HPDE6-E6E7 (cell line): ENCODE measurements around the gene FSTL4.
"Not testable (repeated sequence)": the region's sequence is repeated elsewhere in the genome, so short reads cannot be mapped to it uniquely, and the experiment has no call there.

Experiments used
- DNase-seq: peaks from one replicate; pipeline ENCODE4 v3.0.0; 2011; ENCODE audit warnings: missing footprints; ENCODE audit errors: extremely low spot score

Gene FSTL4

DNA sequence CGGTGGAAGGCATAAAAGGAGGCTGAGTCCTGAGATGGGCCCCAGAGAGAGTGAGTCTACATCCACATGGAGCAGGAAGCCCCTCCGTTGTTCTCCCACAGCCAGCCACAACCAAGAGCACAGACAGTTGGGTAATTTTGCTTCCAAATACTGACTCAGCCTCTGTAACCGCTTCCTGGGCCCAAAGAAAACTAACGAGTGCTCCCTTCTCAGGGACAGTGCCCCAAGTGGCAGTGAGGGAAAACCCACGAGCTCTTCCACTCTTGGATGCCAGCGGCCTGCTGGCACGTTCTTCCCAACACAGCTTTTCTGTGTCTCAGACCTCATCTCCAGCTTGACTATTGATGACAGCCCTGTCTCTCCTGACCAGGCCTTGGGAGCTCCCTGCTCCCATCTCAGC is 207.6 kb downstream of the FSTL4 start:
- no peak for DNase-seq

DNA sequence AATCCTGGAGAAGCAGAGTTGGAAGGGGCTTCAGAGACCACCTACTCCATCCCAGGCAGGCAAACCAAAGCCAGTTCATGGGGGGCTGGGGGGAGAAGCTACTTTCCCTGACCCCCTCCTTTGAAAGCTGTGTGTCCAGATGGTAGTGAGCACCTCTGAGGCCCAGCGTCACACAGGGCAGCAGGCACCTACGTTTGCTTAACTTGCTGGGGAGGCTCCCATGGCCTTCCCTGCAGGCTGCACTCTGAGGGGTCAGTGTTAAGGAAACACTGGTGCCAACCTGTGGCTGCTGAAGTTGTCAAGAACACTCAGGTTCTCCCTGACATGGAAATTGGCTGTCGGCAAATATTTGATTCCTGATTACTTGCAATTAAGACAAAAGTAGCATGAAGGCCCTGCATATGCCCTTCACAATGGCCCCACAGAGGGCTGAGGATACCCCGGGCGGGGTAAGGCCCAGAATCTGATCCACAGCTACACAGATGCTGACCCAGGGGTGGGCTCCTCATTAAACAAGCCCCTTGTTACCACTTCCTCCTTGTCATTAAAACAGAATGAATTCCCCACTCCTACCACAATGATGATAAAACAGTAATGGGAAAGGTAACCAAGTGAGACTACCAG is 208.5 kb downstream of the FSTL4 start:
- no peak for DNase-seq

DNA sequence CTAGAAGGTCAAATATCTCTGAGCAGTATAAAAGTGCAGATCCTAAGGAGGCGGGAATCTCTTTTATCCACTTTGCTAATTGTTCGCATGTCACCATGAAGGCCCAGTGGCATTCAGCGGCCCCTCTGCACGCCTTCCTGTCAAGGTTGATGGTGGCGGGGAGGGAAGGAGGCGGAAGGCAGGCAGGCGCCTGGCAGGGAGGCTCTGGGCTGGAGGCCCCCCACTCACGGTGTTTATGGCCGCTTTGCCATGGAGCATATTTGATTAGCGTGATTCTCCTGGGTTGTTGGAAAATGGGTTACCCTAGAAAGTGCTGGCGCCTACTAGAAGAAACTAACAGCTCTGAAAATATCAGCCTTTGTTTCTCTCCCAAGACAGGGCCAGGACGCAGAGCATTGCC is 209.6 kb downstream of the FSTL4 start:
- no peak for DNase-seq

DNA sequence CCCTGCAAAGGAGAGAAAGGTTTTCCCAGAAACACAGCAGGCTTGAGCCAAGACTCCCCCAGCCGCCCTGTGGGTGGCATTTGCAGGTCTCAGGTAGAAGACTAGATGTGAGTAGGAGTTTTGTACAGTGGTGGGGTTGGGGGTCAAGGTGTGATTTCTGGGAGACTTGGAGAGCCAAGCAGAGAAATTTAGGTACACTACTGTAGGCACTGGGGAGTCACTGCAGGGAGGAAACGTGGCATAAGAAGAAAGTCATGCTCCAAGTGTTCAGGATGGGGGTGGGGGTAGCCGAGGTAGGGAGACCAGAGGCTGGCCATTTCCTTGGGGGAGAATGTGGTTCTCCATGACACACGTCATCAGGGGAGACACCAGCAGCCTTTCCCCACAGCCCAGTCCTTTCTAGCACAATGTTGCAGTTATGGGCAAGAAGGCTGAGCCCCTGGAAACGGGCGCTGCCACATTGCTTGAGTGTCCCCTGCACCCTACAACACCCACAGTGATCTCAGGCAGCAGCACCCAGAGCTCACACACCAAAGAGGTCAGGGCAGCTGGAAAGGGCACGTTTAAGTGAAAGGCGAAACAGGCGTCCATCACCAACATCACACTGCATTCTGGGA is 210.5 kb downstream of the FSTL4 start:
- no peak for DNase-seq

DNA sequence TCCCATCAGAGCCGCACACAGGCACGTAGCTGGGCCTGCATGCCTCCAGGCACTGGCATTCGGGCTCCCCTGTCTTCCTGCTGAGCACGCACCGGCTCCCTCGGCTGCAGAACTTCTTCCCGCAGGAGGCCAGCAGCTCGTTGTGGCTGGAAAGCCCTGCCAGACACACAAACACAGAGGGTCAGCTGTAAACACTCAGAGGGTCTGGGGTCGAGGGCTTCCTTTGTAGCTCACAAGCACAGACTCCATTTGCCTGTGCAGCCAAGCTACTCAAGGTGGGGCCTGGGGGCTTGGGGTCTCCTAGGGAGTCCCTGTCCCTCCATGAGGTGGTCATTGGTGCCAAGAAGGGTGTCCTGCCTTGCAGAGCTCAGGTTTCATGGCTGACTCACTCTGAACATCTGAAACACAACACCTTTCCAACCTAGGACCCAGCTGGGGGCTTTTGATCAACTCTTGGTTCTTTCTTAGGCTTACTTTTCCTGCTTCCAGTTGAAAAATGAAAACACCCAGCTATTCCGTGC is 211.4 kb downstream of the FSTL4 start:
- DNase-seq = no peak

DNA sequence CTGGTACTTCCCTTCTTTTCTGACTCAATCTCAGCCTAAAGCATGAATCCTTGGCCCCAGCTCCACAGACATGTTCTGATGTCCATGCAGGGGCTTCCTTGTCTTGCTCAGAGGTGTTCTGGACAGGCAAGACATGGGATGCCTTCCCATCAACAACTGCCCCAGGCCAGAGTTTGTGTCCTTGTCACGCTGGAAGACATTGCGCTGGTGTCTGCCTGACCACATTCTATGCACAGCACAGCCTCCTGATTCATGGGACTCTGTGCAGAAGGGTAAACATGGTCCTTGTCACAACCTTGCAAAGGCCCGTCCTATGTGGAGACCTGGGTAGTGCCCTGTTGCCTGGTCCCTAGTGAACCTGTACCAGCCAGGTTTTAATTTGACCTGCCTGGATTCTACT is 212.2 kb downstream of the FSTL4 start:
- no peak for DNase-seq

DNA sequence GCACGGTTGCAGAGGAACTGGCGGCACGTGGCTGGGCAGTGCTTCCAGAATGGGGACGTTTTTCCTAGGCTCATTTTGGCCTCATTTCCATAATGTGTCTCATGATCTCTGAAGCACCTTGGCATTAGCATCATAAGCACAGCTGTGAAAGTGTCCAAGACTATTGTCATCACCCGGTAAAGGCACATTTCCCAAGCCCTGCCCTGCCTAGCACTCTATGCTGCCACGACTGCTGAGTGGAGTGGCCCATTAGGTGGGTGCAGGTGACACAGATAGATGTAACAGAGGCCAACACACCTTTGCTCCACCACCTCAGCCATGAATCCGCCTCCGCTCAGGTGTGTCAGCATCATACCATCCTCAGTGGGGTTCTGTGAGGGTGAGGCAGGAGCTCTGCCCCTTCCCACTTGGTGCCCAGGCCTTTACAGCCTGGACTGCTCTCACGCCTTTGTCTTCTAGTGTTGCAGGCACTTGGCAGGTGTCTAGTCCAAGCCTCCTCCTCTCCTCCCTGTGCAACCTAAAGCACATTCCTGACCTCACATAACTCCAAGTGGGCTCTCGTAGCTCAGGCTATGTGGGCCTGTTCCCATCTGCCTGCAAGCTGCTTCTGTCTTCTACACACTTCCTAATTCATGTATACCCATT is 213.0 kb downstream of the FSTL4 start:
- DNase-seq = no peak

DNA sequence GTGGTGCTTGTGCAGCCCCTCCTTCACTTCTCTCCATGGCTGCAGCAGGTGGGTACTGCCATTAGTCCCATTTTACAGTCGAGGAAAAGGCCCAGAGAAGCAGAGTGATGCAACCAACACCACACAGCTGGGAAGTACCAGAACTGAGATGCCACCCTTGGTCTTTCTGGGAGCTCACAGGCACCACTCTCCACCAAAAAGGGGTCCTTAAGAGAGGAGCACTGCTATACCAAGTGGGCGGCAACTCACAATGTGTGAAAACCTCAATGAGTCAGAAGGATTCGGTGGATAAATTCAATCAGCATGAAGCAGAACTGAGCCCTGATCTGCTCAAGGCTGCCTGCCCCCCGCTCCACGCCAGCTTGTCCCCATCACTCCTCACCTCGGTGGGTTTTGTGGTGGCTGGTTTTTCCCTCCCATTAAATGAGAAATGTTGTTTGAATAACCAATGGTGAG is 213.7 kb downstream of the FSTL4 start:
- no peak for DNase-seq

DNA sequence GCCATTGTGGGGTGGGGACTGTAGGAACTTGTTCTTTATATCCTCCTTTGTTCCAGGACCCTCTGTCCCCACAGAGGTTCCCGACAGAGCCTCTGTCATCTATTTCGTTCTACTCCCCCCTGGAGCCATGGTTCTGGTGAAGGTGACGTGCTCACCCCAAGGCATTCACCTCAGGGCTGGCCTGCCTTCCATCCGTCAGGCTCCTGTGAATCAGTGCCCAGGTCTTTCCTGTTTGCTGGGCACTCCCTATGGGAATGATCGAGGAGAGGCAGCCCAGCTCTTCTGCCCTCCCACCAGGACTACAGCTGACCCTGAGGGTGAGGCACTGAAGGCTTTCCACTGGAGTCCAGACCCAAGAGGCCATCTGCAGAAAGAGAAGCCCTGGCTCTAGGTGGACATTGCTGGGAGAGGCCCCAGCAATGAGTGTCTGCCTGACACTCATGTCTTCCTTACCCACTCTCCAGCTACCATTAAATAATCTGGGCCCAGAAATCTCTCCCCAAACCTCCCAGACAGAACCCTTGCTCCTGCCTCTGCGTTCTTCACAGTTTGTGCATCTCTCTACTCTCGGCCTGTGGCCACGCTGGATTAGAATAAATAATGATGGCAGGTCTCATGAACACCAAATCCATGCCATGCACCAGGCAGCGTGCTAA is 214.2 kb downstream of the FSTL4 start:
- DNase-seq = no peak

DNA sequence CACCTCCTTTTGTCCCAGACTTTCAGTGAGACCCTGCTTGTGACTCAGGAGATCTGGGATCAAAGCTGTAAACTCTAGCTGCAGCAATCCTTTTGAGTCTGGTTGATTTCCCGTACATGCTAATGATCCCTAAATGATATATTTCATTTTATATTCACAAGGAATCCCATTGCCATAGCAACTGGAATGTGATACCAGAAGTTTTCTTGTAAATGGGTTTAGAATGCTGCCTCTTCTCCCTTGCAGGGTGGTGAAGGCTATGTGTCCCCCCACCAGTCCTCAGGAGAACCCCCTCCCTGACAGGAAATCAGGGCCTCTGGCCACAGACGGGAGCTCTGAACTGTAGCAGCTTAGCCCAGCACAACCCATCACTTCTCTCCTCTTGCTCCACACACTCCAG is 215.0 kb downstream of the FSTL4 start:
- no peak for DNase-seq

DNA sequence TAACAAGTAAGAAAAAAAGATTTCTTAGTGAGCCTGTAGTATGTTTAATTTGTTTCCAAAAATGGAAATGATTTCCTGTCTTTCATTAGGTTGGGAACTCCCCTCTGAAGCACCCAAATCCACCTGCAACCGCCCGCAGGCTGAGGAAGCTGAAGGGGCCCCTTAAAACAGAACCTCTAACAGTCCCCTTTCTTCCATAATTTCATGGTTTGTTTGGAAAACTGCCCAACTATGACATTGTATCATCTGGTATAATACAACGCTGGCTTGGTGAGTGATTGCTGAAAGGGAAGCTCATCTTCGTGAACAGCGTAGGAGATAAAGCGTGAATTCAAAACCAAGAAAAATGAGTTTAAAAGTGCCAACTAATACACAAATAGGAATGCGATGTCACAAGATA is 215.5 kb downstream of the FSTL4 start:
- no peak for DNase-seq

DNA sequence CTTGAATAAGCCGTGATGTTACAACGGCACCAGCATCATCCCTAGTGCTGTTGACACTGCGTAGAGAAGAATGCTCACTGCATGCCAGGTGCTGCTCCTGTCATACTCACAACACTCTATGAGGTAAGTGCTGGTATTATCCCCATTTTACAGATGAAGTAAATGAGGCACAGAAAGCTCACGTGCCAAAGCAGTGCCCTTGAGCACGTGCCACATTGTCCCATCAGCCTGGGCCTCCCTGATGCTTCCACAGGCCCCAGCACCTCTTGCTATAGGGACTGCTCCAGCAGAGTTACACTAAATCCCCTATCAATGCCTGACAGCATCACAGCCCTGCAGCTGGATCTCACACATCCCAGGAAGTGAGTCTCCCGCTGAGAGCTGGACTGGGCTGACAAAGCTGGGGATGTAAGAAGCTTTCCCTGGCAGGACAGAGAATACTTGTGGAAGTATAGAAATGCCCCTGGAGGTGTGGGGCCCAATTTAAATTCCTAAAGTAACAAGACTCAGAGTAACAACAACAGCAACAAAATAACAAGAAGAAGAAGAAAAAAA is 216.1 kb downstream of the FSTL4 start:
- DNase-seq = no peak

DNA sequence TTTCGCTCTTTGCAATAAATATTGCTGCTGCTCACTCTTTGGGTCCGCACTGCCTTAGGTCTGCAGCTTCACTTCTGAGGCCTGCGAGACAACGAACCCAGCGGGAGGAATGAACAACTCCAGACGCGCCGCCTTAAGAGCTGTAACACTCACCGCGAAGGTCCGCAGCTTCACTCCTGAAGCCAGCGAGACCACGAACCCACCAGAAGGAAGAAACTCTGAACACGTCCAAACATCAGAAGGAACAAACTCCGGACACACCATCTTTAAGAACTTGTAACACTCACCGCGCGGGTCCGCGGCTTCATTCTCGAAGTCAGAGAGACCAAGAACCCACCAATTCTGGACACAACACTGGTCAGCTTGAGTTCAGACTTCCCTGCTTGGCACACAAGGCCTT is 217.1 kb downstream of the FSTL4 start:
- DNase-seq = not testable (repeated sequence)

DNA sequence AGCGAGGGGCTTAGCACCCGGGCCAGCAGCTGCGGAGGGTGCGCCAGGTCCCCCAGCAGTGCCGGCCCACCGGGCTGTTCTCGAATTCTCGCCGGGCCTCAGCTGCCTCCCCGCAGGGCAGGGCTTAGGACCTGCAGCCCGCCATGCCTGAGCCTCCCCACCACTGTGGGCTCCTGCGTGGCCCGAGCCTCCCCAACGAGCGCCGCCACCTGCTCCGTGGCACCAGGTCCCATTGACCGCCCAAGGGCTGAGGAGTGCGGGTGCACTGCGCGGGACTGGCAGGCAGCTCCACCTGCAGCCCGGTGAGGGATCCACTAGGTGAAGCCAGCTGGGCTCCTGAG is 217.9 kb downstream of the FSTL4 start:
- not testable (repeated sequence) for DNase-seq

DNA sequence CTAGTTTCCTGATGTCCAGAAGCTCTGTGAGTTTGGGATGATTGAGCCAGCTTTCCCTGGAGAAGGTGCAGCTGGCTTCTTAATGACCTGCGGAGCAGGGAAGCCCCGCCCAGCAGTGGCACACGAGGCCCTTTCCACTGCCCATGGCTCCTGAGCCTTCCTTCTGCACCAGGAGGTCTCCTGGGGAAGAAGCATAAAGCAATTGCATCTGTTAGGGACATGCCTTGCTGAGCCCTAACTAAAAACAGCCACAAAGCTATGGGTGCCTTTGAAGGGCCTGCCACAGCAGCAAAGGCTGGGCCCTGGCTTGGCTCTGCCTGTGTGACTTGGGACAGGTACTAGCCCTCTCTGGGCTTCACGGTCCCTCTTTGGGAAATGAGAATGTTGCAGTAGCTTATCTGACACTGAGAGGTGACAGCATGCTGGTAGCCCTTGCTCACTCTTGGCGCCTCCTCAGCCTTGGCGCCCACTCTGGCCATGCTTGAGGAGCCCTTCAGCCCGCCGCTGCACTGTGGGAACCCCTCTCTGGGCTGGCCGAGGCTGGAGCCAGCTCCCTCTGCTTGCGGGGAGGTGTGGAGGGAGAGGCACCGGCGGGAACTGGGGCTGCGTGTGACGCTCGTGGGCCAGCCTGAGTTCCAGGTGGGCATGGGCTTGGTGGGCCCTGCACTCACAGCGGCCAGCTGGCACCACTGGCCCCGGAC is 218.4 kb downstream of the FSTL4 start:
- no peak for DNase-seq

DNA sequence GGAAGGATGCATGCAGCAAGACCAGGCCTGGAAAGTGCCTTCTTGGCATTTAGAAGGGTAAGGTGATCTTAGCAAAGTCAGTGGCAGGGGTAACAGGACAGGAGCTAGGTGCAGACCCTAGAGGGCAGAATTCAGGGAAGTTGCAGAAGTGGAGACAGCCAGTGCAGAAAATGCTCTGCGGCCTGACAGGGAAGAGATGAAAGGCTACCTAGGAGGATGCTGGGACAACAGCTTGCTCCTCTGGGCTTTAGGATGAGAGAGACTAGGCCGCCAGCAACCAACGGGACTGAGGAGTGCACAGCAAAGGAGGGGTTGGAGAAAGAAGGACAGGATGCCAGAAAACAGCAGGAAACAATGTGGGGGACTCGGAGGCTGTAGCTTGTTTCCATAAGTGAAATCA is 219.9 kb downstream of the FSTL4 start:
- DNase-seq = no peak

DNA sequence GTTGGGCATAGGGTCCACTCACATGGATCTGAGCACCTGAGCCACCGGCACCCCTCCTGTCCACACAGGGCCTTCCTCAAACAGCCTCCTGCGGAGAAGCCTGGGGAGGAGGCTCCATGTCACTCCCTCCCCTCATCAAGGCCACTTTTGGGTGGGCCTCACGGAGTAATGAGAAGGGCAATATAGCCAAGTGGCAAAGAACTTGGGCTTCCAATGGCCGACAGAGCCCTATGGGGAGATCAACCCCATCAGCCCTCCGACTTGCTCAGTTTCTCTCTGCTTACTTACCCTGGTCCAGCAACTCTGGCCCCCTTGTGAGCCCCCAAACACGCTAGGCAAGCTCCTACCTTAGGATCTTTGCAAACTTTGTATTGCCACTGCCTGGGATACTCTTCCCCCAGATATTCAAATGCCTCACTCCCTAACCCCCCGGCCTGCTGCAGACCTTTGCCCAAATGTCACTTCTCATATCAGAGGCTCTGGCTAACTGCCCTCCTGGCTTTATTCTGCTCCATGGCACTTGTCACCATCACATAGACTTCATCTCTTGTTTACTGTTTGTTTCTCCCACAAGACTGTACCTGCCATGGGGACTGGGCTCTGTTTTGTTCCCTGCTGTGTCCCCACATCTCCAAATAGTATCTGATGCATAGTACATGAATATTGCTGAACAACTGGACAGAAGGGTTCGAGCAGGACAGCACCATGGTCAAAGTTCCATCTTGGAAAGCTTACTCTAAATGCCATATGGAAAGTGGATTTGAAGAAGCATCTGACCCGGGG is 220.8 kb downstream of the FSTL4 start:
- no peak for DNase-seq

DNA sequence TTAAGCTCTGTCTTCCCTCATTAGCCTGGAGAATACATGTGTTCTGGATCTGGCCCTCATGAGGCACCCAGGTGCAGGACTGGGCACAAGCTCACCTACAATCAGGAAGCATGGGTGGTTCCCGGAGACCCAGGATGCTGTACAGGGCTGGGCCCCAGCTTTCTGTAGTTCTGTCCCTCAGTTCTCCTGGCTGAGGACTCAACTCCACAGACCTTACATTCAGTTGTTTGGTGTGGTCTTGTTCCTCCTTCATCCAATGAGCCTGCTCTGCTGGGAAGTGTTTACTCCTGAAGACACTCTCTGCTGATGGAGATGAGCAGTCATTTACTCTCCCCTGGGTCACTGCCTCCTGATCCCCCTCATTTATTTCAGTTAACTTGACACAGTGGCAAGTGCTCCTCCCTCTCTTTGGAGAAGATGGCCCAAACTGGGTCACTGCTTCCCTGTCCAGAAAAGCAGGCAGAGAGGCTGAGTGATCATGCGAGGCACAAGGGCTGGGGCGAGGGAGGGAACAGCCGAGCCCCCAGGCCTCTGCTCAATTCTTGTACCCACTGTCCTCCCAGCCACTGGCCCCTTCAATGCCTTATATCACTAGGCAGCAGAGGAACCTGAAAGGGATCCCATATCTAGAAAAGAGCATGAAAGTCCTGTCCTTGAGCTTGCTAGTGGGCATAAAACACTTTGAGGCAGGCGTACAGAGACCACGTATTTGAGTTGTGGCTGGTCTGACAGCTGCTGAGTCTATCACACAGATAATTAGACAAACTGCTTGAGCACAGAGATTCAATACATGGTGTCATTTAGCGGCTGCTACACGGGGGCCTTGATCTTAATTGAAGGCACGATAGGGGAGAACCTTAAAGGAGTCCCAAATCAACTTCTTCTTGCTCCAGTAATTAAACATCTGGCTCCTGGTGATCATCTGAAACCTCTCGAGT is 221.7 kb downstream of the FSTL4 start:
- no peak for DNase-seq

DNA sequence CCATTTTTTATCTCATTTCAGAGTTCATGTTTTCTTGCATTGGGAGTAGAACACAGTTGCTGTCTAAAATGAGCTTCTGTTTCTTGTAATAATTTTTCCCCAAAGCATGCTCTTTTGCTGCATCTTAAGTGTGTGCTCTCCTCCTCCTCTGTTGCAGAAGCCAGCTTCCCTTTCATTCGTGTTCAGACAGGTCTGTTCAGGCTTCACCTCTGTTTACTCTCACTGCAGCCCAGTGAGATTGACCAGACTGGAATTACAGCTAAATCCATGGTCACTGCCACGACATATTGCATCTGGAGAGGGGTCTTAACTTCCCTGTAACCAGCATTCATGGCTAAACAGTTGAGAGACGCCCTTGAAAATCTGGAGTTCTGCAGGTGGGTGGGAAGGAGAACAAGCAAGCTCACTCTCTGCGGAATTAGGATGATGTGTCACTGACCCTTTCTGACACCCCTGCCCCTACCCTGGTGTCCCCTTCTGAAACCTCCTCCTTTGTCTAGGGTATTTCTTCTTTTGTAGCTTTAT is 223.2 kb downstream of the FSTL4 start:
- DNase-seq = peak; percentile 46

DNA sequence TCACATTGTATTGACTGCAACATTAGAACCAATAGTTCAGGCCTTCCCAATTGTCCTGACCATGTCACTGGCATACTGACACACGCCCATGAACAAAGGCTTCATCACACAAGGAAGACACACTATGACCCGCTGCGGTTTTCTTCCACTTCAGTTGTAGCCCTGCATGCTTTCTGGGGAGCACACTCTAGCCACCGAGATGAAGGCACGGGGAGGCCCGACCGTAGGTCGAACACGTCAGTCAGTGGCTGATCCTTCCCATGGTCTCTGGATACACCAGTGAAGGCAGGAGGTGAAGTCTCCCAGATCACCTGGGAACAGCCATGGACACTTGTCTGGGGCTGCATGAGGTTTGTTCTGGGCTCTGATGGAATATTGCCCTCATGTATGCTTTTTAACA is 224.7 kb downstream of the FSTL4 start:
- DNase-seq = no peak
